ENCODE results near the gene SPC25. TPM values are rescaled to one million over a fixed set of nuclear protein-coding genes. Genes with fewer than 3 reads are reported as not detected.

Gene SPC25
- total and polyA plus RNA-seq, 2 experiments from 2014 or later: 23.4 to 72.7 TPM

- TF ChIP-seq, protein P1, sequence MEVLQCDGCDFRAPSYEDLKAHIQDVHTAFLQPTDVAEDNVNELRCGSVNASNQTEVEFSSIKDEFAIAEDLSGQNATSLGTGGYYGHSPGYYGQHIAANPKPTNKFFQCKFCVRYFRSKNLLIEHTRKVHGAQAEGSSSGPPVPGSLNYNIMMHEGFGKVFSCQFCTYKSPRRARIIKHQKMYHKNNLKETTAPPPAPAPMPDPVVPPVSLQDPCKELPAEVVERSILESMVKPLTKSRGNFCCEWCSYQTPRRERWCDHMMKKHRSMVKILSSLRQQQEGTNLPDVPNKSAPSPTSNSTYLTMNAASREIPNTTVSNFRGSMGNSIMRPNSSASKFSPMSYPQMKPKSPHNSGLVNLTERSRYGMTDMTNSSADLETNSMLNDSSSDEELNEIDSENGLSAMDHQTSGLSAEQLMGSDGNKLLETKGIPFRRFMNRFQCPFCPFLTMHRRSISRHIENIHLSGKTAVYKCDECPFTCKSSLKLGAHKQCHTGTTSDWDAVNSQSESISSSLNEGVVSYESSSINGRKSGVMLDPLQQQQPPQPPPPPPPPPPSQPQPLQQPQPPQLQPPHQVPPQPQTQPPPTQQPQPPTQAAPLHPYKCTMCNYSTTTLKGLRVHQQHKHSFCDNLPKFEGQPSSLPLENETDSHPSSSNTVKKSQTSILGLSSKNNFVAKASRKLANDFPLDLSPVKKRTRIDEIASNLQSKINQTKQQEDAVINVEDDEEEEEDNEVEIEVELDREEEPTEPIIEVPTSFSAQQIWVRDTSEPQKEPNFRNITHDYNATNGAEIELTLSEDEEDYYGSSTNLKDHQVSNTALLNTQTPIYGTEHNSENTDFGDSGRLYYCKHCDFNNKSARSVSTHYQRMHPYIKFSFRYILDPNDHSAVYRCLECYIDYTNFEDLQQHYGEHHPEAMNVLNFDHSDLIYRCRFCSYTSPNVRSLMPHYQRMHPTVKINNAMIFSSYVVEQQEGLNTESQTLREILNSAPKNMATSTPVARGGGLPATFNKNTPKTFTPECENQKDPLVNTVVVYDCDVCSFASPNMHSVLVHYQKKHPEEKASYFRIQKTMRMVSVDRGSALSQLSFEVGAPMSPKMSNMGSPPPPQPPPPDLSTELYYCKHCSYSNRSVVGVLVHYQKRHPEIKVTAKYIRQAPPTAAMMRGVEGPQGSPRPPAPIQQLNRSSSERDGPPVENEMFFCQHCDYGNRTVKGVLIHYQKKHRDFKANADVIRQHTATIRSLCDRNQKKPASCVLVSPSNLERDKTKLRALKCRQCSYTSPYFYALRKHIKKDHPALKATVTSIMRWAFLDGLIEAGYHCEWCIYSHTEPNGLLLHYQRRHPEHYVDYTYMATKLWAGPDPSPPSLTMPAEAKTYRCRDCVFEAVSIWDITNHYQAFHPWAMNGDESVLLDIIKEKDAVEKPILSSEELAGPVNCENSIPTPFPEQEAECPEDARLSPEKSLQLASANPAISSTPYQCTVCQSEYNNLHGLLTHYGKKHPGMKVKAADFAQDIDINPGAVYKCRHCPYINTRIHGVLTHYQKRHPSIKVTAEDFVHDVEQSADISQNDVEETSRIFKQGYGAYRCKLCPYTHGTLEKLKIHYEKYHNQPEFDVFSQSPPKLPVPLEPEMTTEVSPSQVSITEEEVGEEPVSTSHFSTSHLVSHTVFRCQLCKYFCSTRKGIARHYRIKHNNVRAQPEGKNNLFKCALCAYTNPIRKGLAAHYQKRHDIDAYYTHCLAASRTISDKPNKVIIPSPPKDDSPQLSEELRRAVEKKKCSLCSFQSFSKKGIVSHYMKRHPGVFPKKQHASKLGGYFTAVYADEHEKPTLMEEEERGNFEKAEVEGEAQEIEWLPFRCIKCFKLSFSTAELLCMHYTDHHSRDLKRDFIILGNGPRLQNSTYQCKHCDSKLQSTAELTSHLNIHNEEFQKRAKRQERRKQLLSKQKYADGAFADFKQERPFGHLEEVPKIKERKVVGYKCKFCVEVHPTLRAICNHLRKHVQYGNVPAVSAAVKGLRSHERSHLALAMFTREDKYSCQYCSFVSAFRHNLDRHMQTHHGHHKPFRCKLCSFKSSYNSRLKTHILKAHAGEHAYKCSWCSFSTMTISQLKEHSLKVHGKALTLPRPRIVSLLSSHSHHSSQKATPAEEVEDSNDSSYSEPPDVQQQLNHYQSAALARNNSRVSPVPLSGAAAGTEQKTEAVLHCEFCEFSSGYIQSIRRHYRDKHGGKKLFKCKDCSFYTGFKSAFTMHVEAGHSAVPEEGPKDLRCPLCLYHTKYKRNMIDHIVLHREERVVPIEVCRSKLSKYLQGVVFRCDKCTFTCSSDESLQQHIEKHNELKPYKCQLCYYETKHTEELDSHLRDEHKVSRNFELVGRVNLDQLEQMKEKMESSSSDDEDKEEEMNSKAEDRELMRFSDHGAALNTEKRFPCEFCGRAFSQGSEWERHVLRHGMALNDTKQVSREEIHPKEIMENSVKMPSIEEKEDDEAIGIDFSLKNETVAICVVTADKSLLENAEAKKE (CRISPR knock-in tag; IDR thresholded peaks at IDR 0.05): no peak
- TF ChIP-seq, protein P2, sequence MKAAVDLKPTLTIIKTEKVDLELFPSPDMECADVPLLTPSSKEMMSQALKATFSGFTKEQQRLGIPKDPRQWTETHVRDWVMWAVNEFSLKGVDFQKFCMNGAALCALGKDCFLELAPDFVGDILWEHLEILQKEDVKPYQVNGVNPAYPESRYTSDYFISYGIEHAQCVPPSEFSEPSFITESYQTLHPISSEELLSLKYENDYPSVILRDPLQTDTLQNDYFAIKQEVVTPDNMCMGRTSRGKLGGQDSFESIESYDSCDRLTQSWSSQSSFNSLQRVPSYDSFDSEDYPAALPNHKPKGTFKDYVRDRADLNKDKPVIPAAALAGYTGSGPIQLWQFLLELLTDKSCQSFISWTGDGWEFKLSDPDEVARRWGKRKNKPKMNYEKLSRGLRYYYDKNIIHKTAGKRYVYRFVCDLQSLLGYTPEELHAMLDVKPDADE (IDR thresholded peaks at IDR 0.05): no peak
- TF ChIP-seq NANOG (IDR thresholded peaks at IDR 0.05; ENCODE audit: borderline replicate concordance): no peak
- no peak for TF ChIP-seq STAT1 (IDR thresholded peaks at IDR 0.05; ENCODE audit: unreplicated experiment)
- TF ChIP-seq EZH2 (IDR thresholded peaks at IDR 0.05; ENCODE audit: low read depth, unreplicated experiment): no peak
- TF ChIP-seq, protein P3, sequence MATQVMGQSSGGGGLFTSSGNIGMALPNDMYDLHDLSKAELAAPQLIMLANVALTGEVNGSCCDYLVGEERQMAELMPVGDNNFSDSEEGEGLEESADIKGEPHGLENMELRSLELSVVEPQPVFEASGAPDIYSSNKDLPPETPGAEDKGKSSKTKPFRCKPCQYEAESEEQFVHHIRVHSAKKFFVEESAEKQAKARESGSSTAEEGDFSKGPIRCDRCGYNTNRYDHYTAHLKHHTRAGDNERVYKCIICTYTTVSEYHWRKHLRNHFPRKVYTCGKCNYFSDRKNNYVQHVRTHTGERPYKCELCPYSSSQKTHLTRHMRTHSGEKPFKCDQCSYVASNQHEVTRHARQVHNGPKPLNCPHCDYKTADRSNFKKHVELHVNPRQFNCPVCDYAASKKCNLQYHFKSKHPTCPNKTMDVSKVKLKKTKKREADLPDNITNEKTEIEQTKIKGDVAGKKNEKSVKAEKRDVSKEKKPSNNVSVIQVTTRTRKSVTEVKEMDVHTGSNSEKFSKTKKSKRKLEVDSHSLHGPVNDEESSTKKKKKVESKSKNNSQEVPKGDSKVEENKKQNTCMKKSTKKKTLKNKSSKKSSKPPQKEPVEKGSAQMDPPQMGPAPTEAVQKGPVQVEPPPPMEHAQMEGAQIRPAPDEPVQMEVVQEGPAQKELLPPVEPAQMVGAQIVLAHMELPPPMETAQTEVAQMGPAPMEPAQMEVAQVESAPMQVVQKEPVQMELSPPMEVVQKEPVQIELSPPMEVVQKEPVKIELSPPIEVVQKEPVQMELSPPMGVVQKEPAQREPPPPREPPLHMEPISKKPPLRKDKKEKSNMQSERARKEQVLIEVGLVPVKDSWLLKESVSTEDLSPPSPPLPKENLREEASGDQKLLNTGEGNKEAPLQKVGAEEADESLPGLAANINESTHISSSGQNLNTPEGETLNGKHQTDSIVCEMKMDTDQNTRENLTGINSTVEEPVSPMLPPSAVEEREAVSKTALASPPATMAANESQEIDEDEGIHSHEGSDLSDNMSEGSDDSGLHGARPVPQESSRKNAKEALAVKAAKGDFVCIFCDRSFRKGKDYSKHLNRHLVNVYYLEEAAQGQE (IDR thresholded peaks at IDR 0.05; ENCODE audit: unreplicated experiment): no peak
- no peak for TF ChIP-seq POLR2AphosphoS5 (IDR thresholded peaks at IDR 0.05; ENCODE audit: low read depth)
- no peak for TF ChIP-seq ZNF331 (CRISPR knock-in tag; IDR thresholded peaks at IDR 0.05; ENCODE audit: low read depth)
These were observed 47.0 kb downstream of the SPC25 start (continued) for GRCh38 chr2:168843253-168843652.
